H1 (cell line): Measurements from ENCODE around the gene FBLN5. TPM values are rescaled to one million over a fixed set of nuclear protein-coding genes. Genes with fewer than 3 reads are reported as not detected.

ENCODE experiments used
- CTCF ChIA-PET: fragments of 300-600 bp; sonication (Branson Sonifier 250); formaldehyde crosslinking; loops from one replicate; lab custom pipeline; 2021; ENCODE audit not compliant: partially characterized antibody; lab: Charles Lee
- POLR2A ChIA-PET: fragments of 300-600 bp; sonication (Branson Sonifier 250); formaldehyde crosslinking; loops from one replicate; lab custom pipeline; 2021; ENCODE audit warnings: inconsistent platforms; ENCODE audit not compliant: partially characterized antibody; lab: Charles Lee
- DNase-seq, 2 experiments: peaks; one replicate each; pipeline versions ENCODE4 v3.0.0 to v3.0.0-alpha.2; 2010 to 2022; ENCODE audit warnings: low spot score in 2 of 2, low read depth in 1 of 2, mixed read lengths in 1 of 2
- FAIRE-seq: peaks from 2 replicates; lab custom pipeline; 2011; peaks lifted over from hg19 to GRCh38; lab: Jason Lieb, UNC
- H2AFZ ChIP-seq: 2 replicates; pipeline ENCODE4 v1.8.1; 2012; ENCODE audit warnings: low read length, inconsistent platforms
- H2AK5ac ChIP-seq: 2 replicates; pipeline ENCODE4 v1.6.1; 2013; ENCODE audit warnings: low read depth, low read length
- H2BK120ac ChIP-seq: replicated peaks from 2 replicates; pipeline ENCODE3; 2013; ENCODE audit warnings: low read depth, low read length, inconsistent platforms
- H2BK12ac ChIP-seq: 2 replicates; pipeline ENCODE4 v1.6.1; 2013; ENCODE audit warnings: low read depth, low read length
- H2BK15ac ChIP-seq: 2 replicates; pipeline ENCODE4 v1.6.1; 2013; ENCODE audit warnings: low read length
- H2BK20ac ChIP-seq: 2 replicates; pipeline ENCODE4 v1.6.1; 2013; ENCODE audit warnings: low read length
- H2BK5ac ChIP-seq: 2 replicates; pipeline ENCODE4 v1.6.1; 2013; ENCODE audit warnings: low read depth, low read length
- H3K14ac ChIP-seq: 2 replicates; pipeline ENCODE4 v1.6.1; 2013; ENCODE audit warnings: inconsistent platforms; ENCODE audit not compliant: insufficient read length
- H3K18ac ChIP-seq: 2 replicates; pipeline ENCODE4 v1.6.1; 2013; ENCODE audit warnings: low read length; ENCODE audit errors: extremely low read depth
- H3K23ac ChIP-seq: 2 replicates; pipeline ENCODE4 v1.6.1; 2013; ENCODE audit warnings: inconsistent platforms; ENCODE audit not compliant: insufficient read length
- H3K23me2 ChIP-seq: 2 replicates; pipeline ENCODE4 v1.6.1; 2013; ENCODE audit warnings: low read depth, low read length
- H3K27ac ChIP-seq: 2 replicates; pipeline ENCODE4 v1.6.1; 2011; ENCODE audit warnings: low read depth, low read length, inconsistent platforms
- H3K27me3 ChIP-seq, 4 experiments: replicated peaks in 1 of 4; 1 replicate in 1 of 4; 2 replicates in 3 of 4; pipeline versions ENCODE4 v1.6.1 to v1.8.1; 2011 to 2013; ENCODE audit warnings: low read length in 3 of 4, mild to moderate bottlenecking in 3 of 4, inconsistent platforms in 2 of 4, mixed read lengths in 2 of 4, moderate library complexity in 1 of 4; ENCODE audit not compliant: control insufficient read depth in 3 of 4, insufficient read depth in 3 of 4; ENCODE audit errors: extremely low read depth in 1 of 4
- H3K36me3 ChIP-seq, 4 experiments: 2 replicates each; pipeline versions ENCODE4 v1.6.1 to v1.8.1; 2011 to 2013; ENCODE audit warnings: mild to moderate bottlenecking in 4 of 4, low read length in 3 of 4, moderate library complexity in 2 of 4, control low read depth in 1 of 4, inconsistent platforms in 1 of 4; ENCODE audit not compliant: insufficient read depth in 4 of 4, control insufficient read depth in 2 of 4
- H3K4ac ChIP-seq: replicated peaks from 2 replicates; pipeline ENCODE3; 2013; ENCODE audit warnings: low read length, low read depth, mixed read lengths, inconsistent platforms; ENCODE audit not compliant: insufficient read length
- H3K4me1 ChIP-seq, 4 experiments: replicated peaks in 1 of 4; 1 replicate in 1 of 4; 2 replicates in 3 of 4; pipeline versions ENCODE4 v1.6.1 to v1.8.1; 2011 to 2013; ENCODE audit warnings: low read length in 3 of 4, inconsistent platforms in 2 of 4, mixed read lengths in 1 of 4; ENCODE audit not compliant: insufficient read depth in 4 of 4, control insufficient read depth in 3 of 4
- H3K4me2 ChIP-seq, 2 experiments: 2 replicates each; pipeline versions ENCODE4 v1.6.1 to v1.8.1; 2011 to 2013; ENCODE audit warnings: low read depth in 2 of 2, low read length in 2 of 2, control low read depth in 1 of 2, inconsistent platforms in 1 of 2, mild to moderate bottlenecking in 1 of 2; ENCODE audit not compliant: insufficient read depth in 1 of 2
- H3K4me3 ChIP-seq, 4 experiments: fragments of 200-600, 300-600 bp in 1 of 4; sonication (generic), shearing (Covaris generic), sonication (Bioruptor Twin) in 1 of 4; 2 replicates each; pipeline versions ENCODE4 v1.5.1 to v1.8.1; 2011 to 2016; ENCODE audit warnings: low read length in 4 of 4, low read depth in 3 of 4, control low read depth in 2 of 4, inconsistent platforms in 2 of 4, mild to moderate bottlenecking in 2 of 4, mixed read lengths in 1 of 4, moderate library complexity in 1 of 4; ENCODE audit not compliant: insufficient read depth in 2 of 4; ENCODE audit errors: extremely low read depth in 1 of 4
- H3K56ac ChIP-seq: replicated peaks from 2 replicates; pipeline ENCODE3; 2013; ENCODE audit warnings: low read depth, mild to moderate bottlenecking, mixed read lengths, low read length, inconsistent platforms; ENCODE audit not compliant: insufficient read length
- H3K79me1 ChIP-seq: 2 replicates; pipeline ENCODE4 v1.6.1; 2013; ENCODE audit warnings: low read depth, low read length, control low read depth
- H3K79me2 ChIP-seq, 2 experiments: 2 replicates each; pipeline versions ENCODE4 v1.6.1 to v1.8.1; 2012 to 2013; ENCODE audit warnings: low read length in 2 of 2, mild to moderate bottlenecking in 2 of 2, inconsistent platforms in 1 of 2; ENCODE audit not compliant: insufficient read depth in 2 of 2, control insufficient read depth in 1 of 2
- H3K9ac ChIP-seq, 4 experiments: replicated peaks in 1 of 4; 1 replicate in 1 of 4; 2 replicates in 3 of 4; pipeline versions ENCODE4 v1.6.1 to v1.8.1; 2011 to 2013; ENCODE audit warnings: low read depth in 3 of 4, low read length in 3 of 4, control low read depth in 2 of 4, mild to moderate bottlenecking in 2 of 4, moderate library complexity in 2 of 4, inconsistent platforms in 1 of 4; ENCODE audit errors: extremely low read depth in 1 of 4
- H3K9me3 ChIP-seq, 2 experiments: 2 replicates each; pipeline versions ENCODE4 v1.6.1 to v1.8.1; 2012 to 2013; ENCODE audit warnings: mild to moderate bottlenecking in 2 of 2, moderate library complexity in 2 of 2, control low read depth in 1 of 2, inconsistent platforms in 1 of 2, low read depth in 1 of 2, low read length in 1 of 2, mixed read lengths in 1 of 2; ENCODE audit not compliant: insufficient read depth in 2 of 2
- H4K20me1 ChIP-seq, 2 experiments: replicated peaks in 1 of 2; 2 replicates each; pipeline versions ENCODE3 to v1.8.1; 2011 to 2013; ENCODE audit warnings: inconsistent platforms in 2 of 2, low read length in 2 of 2, mild to moderate bottlenecking in 1 of 2; ENCODE audit not compliant: insufficient read depth in 2 of 2, control insufficient read depth in 1 of 2
- H4K5ac ChIP-seq: 2 replicates; pipeline ENCODE4 v1.6.1; 2013; ENCODE audit warnings: low read length, low read depth, mixed read lengths, inconsistent platforms; ENCODE audit not compliant: insufficient read length
- H4K8ac ChIP-seq: 2 replicates; pipeline ENCODE4 v1.8.0; 2013; ENCODE audit warnings: mild to moderate bottlenecking, moderate library complexity, low read length, inconsistent platforms; ENCODE audit not compliant: insufficient read depth; ENCODE audit errors: extremely low read depth
- H4K91ac ChIP-seq: replicated peaks from 2 replicates; pipeline ENCODE3; 2013; ENCODE audit warnings: low read length, mixed read lengths, inconsistent platforms; ENCODE audit not compliant: insufficient read length
- CEBPB ChIP-seq: IDR thresholded peaks from 2 replicates; pipeline ENCODE4 v1.6.1; 2012; ENCODE audit warnings: low read depth, low read length
- EP300 ChIP-seq, 2 experiments: IDR thresholded peaks; 1 replicate in 1 of 2; 2 replicates in 1 of 2; pipeline ENCODE4 v1.6.1; 2011 to 2012; ENCODE audit warnings: low read depth in 2 of 2, low read length in 2 of 2, mild to moderate bottlenecking in 2 of 2, borderline replicate concordance in 1 of 2, inconsistent platforms in 1 of 2, moderate library complexity in 1 of 2
- KDM4A ChIP-seq: IDR thresholded peaks from one replicate; pipeline ENCODE4 v1.7.1; 2012; ENCODE audit warnings: low read depth, mild to moderate bottlenecking, moderate library complexity, low read length, inconsistent platforms; ENCODE audit not compliant: severe bottlenecking
- POLR2A ChIP-seq, 2 experiments: IDR thresholded peaks; 1 replicate in 1 of 2; 2 replicates in 1 of 2; pipeline ENCODE4 v1.6.1; 2011; ENCODE audit warnings: low read depth in 2 of 2, low read length in 2 of 2, mild to moderate bottlenecking in 2 of 2; ENCODE audit errors: control extremely low read depth in 1 of 2
- WGBS, 2 experiments: shearing (Covaris generic) in 1 of 2; methylation state at CpG; one replicate each; pipeline versions ENCODE4 v1.1.6 to v1.1.7; 2013 to 2015; ENCODE audit warnings: low lambda C conversion rate in 2 of 2, mixed read lengths in 2 of 2, inconsistent platforms in 1 of 2, low coverage in 1 of 2, missing lambda C conversion rate in 1 of 2; ENCODE audit not compliant: insufficient replicate concordance in 2 of 2, insufficient coverage in 1 of 2, insufficient read length in 1 of 2; ENCODE audit errors: extremely low coverage in 1 of 2, missing lambda C conversion rate in 1 of 2; 5-methylcytosine and 5-hydroxymethylcytosine counted together
- polyA plus RNA-seq, 7 experiments: library from polyadenylated mRNA; depleted of rRNA in 3 of 7; stranded (reverse) in 5 of 7; unstranded in 2 of 7; fragments of >200 nt in 5 of 7; fragments of 200-250 nt in 2 of 7; gene quantifications; 1 replicate in 5 of 7; 2 replicates in 1 of 7; 4 replicates in 1 of 7; pipeline versions ENCODE4 v1.2.1 to v1.2.3, GENCODE V29; 2011 to 2013; ENCODE audit warnings: missing spikeins in 2 of 7, mixed read lengths in 2 of 7
- total RNA-seq: library from RNA; stranded (reverse); fragmentation: NEBNext Ultra II Directional; extraction: Animal tissue kit (Norgen Biotek cat#: 25700); gene quantifications from 2 replicates; pipeline ENCODE4 v1.2.1, GENCODE V29; 2021
- TF ChIP-seq, protein P1 (sequence below): IDR thresholded peaks from 2 replicates; pipeline ENCODE4 v1.6.1; 2012; ENCODE audit warnings: low read length, inconsistent platforms
- TF ChIP-seq, protein P2 (sequence below): IDR thresholded peaks from 2 replicates; pipeline ENCODE4 v1.6.1; 2012; ENCODE audit warnings: inconsistent platforms

Gene FBLN5
- total and polyA plus RNA-seq, 2 of the 8 experiments (the other 6 are each of a cell fraction or from before 2014, with no cell fraction given) = 0.88 to 3.5 TPM

DNA sequence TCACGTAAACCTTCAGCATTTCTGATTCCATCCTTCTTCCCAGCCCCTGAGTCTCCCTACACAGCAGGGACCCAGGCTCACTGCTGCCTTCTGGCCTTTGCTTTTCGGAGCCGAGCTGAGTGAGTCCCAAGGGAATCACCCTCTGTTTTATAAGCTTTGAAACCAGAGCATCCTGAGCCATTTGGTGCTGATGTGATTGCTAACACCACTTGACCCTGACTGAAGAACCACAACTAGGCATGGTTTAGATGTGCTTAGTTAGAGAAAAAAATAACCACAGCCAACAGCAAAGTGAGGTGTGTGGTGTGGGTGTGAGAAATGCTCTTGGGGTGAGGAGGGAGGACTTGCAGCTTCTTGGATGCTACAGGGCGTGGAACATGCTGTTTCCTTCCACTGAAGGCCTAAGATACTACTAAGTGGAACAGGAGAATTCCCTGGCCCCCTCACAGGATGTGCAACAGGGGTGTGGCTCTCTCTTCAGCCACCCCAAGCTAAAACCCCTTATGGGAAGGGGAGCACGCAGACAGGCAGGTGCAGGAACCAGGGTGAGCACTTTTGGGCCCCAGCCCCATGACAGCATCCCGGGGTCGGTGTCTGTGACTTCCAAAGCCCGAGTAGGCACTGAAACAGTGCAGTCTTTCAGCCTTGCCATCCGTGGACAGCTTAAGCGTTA, 80.0 kb downstream of the FBLN5 start, which contains the start of gene TC2N:
TSS of gene TC2N (minus strand) at position 221 of the 673 bp plus-strand sequence. CDS start 53,767 bp downstream, outside the sequence.
- H3K14ac ChIP-seq = no peak within 1 kb of the TSS
- no peaks in the 10 kb centered on the region for H4K20me1 ChIP-seq
- no peaks in the 10 kb centered on the region for H3K4me1 ChIP-seq
- 89% methylated on average over 10 of the region's 10 CpGs; no CpG with 5 or more reads in 1 of the 2 experiments for WGBS, 2 experiments
- no peak within 1 kb of the TSS for H2BK120ac ChIP-seq
- no peak within 1 kb of the TSS for H3K4me3 ChIP-seq
- H3K27me3 ChIP-seq = no peaks in the 10 kb centered on the region
- H2BK12ac ChIP-seq = no peak within 1 kb of the TSS
- no peak for FAIRE-seq
- TF ChIP-seq CEBPB = no peak
- TF ChIP-seq, protein P1, sequence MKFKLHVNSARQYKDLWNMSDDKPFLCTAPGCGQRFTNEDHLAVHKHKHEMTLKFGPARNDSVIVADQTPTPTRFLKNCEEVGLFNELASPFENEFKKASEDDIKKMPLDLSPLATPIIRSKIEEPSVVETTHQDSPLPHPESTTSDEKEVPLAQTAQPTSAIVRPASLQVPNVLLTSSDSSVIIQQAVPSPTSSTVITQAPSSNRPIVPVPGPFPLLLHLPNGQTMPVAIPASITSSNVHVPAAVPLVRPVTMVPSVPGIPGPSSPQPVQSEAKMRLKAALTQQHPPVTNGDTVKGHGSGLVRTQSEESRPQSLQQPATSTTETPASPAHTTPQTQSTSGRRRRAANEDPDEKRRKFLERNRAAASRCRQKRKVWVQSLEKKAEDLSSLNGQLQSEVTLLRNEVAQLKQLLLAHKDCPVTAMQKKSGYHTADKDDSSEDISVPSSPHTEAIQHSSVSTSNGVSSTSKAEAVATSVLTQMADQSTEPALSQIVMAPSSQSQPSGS = no peak
- TF ChIP-seq POLR2A (IDR thresholded peaks at IDR 0.05; ENCODE audit: control extremely low read depth in 1 of 2, low read depth in 2 of 2, low read length in 2 of 2) = no peak
- TF ChIP-seq KDM4A = no peak
- no peak for TF ChIP-seq EP300 (IDR thresholded peaks at IDR 0.05; ENCODE audit: borderline replicate concordance in 1 of 2, low read depth in 2 of 2, low read length in 2 of 2)
- TF ChIP-seq, protein P2, sequence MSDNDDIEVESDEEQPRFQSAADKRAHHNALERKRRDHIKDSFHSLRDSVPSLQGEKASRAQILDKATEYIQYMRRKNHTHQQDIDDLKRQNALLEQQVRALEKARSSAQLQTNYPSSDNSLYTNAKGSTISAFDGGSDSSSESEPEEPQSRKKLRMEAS = no peak
- no peak within 1 kb of the TSS for H3K4me2 ChIP-seq
- H3K18ac ChIP-seq = no peak within 1 kb of the TSS; the same call in 1 of the 2 replicates
- POLR2A ChIA-PET = no interaction called here
- no peak within 1 kb of the TSS for H2AFZ ChIP-seq
- H3K79me2 ChIP-seq = no peaks in the 10 kb centered on the region
- H2AK5ac ChIP-seq = no peak within 1 kb of the TSS
- no peak within 1 kb of the TSS for H3K27ac ChIP-seq
- H3K23ac ChIP-seq = no peak within 1 kb of the TSS
- H3K4ac ChIP-seq = no peak within 1 kb of the TSS
- H2BK20ac ChIP-seq = no peak within 1 kb of the TSS
- H3K79me1 ChIP-seq = no peaks in the 10 kb centered on the region
- no peak for DNase-seq
- H4K8ac ChIP-seq = no peak within 1 kb of the TSS; the same call in 1 of the 2 replicates
- no peak within 1 kb of the TSS for H4K91ac ChIP-seq
- H2BK15ac ChIP-seq = no peak within 1 kb of the TSS
- no peaks in the 10 kb centered on the region for H3K36me3 ChIP-seq
- no peaks in the 10 kb centered on the region for H3K9me3 ChIP-seq
- H3K23me2 ChIP-seq = no peaks in the 10 kb centered on the region
- no peak within 1 kb of the TSS for H3K9ac ChIP-seq
- CTCF ChIA-PET = interaction anchor here (0.7 to 2.6 kb wide), 8 partner anchors 8 to 129 kb away, joined by 3 to 8 read pairs (median 4); no protein-coding TSS in a partner anchor
- no peak within 1 kb of the TSS for H2BK5ac ChIP-seq
- H3K56ac ChIP-seq = no peak within 1 kb of the TSS
- H4K5ac ChIP-seq = no peak within 1 kb of the TSS
